PFSK-1 (cell line): ENCODE results near the gene IFIT3.

ENCODE experiments used
- FOXP2 ChIP-seq: optimal IDR thresholded peaks from 2 replicates; pipeline ENCODE3; 2011; ENCODE audit warnings: borderline replicate concordance, control low read depth, inconsistent platforms; ENCODE audit not compliant: insufficient read depth; ENCODE audit errors: extremely low read length, extremely low read depth
- REST ChIP-seq, 2 experiments: IDR thresholded peaks; 2 replicates each; pipeline versions ENCODE4 v1.6.1 to v1.8.0; 2011 to 2012; ENCODE audit warnings: low read depth in 2 of 2, low read length in 2 of 2, control low read depth in 1 of 2, inconsistent platforms in 1 of 2, mild to moderate bottlenecking in 1 of 2, moderate library complexity in 1 of 2; ENCODE audit not compliant: insufficient read depth in 1 of 2
- SIN3A ChIP-seq: IDR thresholded peaks from 2 replicates; pipeline ENCODE4 v1.6.1; 2012; ENCODE audit warnings: mild to moderate bottlenecking, low read length, moderate library complexity, borderline replicate concordance; ENCODE audit not compliant: insufficient read depth
- TAF1 ChIP-seq: IDR thresholded peaks from 2 replicates; pipeline ENCODE4 v1.6.1; 2012; ENCODE audit warnings: low read length, control low read depth, borderline replicate concordance; ENCODE audit not compliant: insufficient read depth

GRCh38 chr10:89347701-89348457 is 20.1 kb downstream of the IFIT3 start:
- TF ChIP-seq REST (IDR thresholded peaks at IDR 0.05; ENCODE audit: insufficient read depth in 1 of 2, low read depth in 2 of 2, low read length in 2 of 2), result no peak
- TF ChIP-seq FOXP2, result no peak
- no peak for TF ChIP-seq SIN3A
- TF ChIP-seq TAF1, result no peak
